GM18519 (cell line): Measurements from ENCODE around the gene RABGAP1L.
"Not testable (repeated sequence)": the region's sequence is repeated elsewhere in the genome, so short reads cannot be mapped to it uniquely, and the experiment has no call there.

Experiments used
- ATAC-seq: cut with Tn5 transposase; IDR thresholded peaks from one replicate; pipeline ENCODE4 v1.9.1; 2021; ENCODE audit warnings: mild to moderate bottlenecking, moderate library complexity; ENCODE audit not compliant: unreplicated experiment, low FRiP score

The RABGAP1L gene

GRCh38 chr1:174417921-174418320, 258.6 kb downstream of the RABGAP1L start:
- no peak for ATAC-seq

- ATAC-seq, result no peak
Observed at GRCh38 chr1:174425121-174425520, 265.8 kb downstream of the RABGAP1L start.

- no peak for ATAC-seq
Observed at GRCh38 chr1:174426153-174426552, 266.8 kb downstream of the RABGAP1L start.

GRCh38 chr1:174428033-174428432, 268.7 kb downstream of the RABGAP1L start:
- no peak for ATAC-seq

- no peak for ATAC-seq
Observed at GRCh38 chr1:174428739-174429138, 269.4 kb downstream of the RABGAP1L start.

- ATAC-seq, result no peak
Observed at GRCh38 chr1:174433451-174433850, 274.1 kb downstream of the RABGAP1L start.

GRCh38 chr1:174445351-174445750, 286.0 kb downstream of the RABGAP1L start:
- no peak for ATAC-seq

- ATAC-seq, result no peak
Observed at GRCh38 chr1:174445817-174446216, 286.5 kb downstream of the RABGAP1L start.

GRCh38 chr1:174447866-174448530, 288.7 kb downstream of the RABGAP1L start, which contains the start of gene GPR52:
GPR52 (plus strand) TSS chr1:174447964; CDS start chr1:174448112, 148 bp downstream.
- no peak for ATAC-seq

- ATAC-seq, result no peak
Observed at GRCh38 chr1:174448531-174448883, 289.2 kb downstream of the RABGAP1L start.

GRCh38 chr1:174448974-174449373, 289.7 kb downstream of the RABGAP1L start:
- ATAC-seq, result no peak

- ATAC-seq, result no peak
Observed at GRCh38 chr1:174451408-174451807, 292.1 kb downstream of the RABGAP1L start.

GRCh38 chr1:174465855-174466254, 306.5 kb downstream of the RABGAP1L start:
- no peak for ATAC-seq

- ATAC-seq, result no peak
Observed at GRCh38 chr1:174466607-174467006, 307.3 kb downstream of the RABGAP1L start.

GRCh38 chr1:174469052-174469451, 309.7 kb downstream of the RABGAP1L start:
- no peak for ATAC-seq

GRCh38 chr1:174469687-174470086, 310.4 kb downstream of the RABGAP1L start:
- ATAC-seq, result no peak

GRCh38 chr1:174479281-174479680, 320.0 kb downstream of the RABGAP1L start:
- no peak for ATAC-seq

- ATAC-seq, result no peak
Observed at GRCh38 chr1:174480324-174480723, 321.0 kb downstream of the RABGAP1L start.

- ATAC-seq, result no peak
Observed at GRCh38 chr1:174491606-174492005, 332.3 kb downstream of the RABGAP1L start.

- ATAC-seq, result no peak
Observed at GRCh38 chr1:174497478-174497877, 338.2 kb downstream of the RABGAP1L start.

- ATAC-seq, result not testable (repeated sequence)
Observed at GRCh38 chr1:174516755-174517154, 357.4 kb downstream of the RABGAP1L start.

- ATAC-seq, result no peak
Observed at GRCh38 chr1:174519844-174520243, 360.5 kb downstream of the RABGAP1L start.

GRCh38 chr1:174531751-174532150, 372.4 kb downstream of the RABGAP1L start:
- no peak for ATAC-seq
